Memory B cell (primary cell): Measurements from ENCODE around the gene ARID3B.

ENCODE experiments used
- ATAC-seq: fragments of 150-1000 bp; cut with Tn5 transposase; 2 replicates; pipeline ENCODE4 v1.10.0; 2021; ENCODE audit warnings: low read depth, mild to moderate bottlenecking, moderate library complexity
- DNase-seq, 2 donors: peaks; one replicate each; pipeline ENCODE4 v3.0.0; 2022; ENCODE audit warnings: low spot score in 2 of 2
- H3K27ac Mint-ChIP-seq: one replicate; pipeline ENCODE4 v1.8.0; 2022; ENCODE audit warnings: mild to moderate bottlenecking, moderate library complexity, mixed read lengths
- H3K27me3 Mint-ChIP-seq: one replicate; pipeline ENCODE4 v1.8.0; 2022; ENCODE audit warnings: mixed read lengths
- H3K36me3 Mint-ChIP-seq: one replicate; pipeline ENCODE4 v1.8.0; 2022; ENCODE audit warnings: mild to moderate bottlenecking, mixed read lengths
- H3K4me1 Mint-ChIP-seq: one replicate; pipeline ENCODE4 v1.8.0; 2022; ENCODE audit warnings: mixed read lengths
- H3K4me3 Mint-ChIP-seq: one replicate; pipeline ENCODE4 v1.8.0; 2022; ENCODE audit warnings: mild to moderate bottlenecking, moderate library complexity, mixed read lengths
- H3K9me3 Mint-ChIP-seq: one replicate; pipeline ENCODE4 v1.8.0; 2022; ENCODE audit warnings: mixed read lengths

The ARID3B gene

DNA sequence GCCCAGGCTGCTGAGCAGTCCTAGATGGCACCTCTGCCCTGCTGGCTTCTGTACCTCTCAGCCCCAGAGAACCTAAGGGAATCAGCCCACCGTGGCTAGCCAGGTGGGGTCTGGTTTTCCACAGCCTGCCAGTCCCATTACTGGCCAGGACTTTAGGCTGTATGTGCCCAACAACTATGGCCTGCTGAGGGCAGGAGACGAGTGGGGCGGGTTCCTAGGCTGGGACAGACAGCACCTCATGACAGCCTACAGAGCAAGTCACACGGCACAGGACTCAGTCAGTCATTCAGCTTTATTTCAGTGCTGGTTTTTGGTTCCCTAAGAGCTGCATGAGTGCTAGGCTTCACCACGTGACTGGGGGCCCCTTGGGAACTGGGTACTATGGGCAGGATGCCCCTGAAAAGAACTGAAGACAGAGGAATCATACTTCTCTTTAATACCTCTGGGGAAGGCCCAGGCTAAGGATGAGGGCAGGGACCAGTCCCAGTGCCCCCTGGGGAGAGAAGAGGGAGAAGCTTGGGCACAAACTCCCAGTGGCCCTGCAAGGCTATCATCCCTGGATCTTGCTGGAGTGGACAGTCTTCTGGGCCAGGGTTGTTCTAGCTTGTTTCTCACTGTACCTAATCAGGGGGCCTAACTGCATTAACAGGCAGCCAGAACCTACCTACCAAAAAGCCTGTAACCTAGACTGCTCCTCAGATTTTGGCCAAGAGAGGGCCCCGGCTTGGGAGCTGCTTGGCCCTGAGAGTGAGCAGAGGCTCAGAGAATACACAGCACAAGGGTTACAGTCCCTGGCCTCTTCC is 89.5 kb downstream of the ARID3B start:
- Mint-ChIP-seq H3K36me3 (peaks cover 29% of the 10 kb centered on the region), H3K27me3 (no peaks in the 10 kb centered on the region), H3K9me3 (no peaks in the 10 kb centered on the region), H3K27ac (peak overlapping the region; percentile 28), H3K4me3 (peak overlapping the region; percentile 4), H3K4me1 (peaks cover 46% of the 10 kb centered on the region)
- ATAC-seq (peak; percentile 72), DNase-seq (peak; percentile 59 to 66)

DNA sequence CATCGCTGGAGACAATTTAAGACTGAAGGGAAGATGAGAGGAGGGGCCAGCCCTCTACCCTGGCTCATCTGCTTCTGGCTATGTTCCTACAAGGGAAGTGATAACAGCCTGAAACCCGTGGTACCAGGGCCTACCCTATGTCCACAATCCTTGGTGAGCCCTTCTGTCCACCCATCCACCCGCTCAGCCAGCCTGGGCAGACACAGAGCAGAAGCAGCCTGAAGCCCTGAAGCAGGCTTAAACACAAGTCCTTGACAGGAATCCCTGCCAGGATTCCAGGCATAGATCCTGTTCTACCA is 90.0 kb downstream of the ARID3B start:
- no peaks in the 10 kb centered on the region for H3K27me3 Mint-ChIP-seq
- ATAC-seq: no peak
- peak overlapping the region; percentile 28 for H3K27ac Mint-ChIP-seq
- H3K4me3 Mint-ChIP-seq: no peak overlapping the region
- peaks cover 29% of the 10 kb centered on the region for H3K36me3 Mint-ChIP-seq
- H3K9me3 Mint-ChIP-seq: no peaks in the 10 kb centered on the region
- no peak for DNase-seq
- peaks cover 42% of the 10 kb centered on the region for H3K4me1 Mint-ChIP-seq

DNA sequence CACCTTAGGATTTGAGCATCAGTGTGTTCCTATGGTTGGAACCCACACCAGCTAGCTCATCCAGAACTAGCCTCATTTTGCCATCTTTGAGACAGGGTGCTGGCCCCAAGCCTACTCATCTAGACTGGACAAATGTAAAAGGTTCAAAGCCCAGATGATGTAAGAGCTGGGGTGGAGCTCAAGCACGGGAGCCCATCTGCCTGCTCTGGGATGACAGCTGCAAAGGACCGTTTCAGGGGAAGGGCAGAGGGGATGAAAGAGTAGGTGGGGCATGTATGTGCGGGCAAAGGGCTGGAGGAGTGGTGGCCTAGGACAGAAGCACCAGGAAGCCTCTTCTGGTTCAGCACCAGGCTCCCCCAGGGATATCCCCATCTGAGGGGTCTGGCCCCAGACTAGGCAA is 90.4 kb downstream of the ARID3B start:
- H3K27me3 Mint-ChIP-seq: no peaks in the 10 kb centered on the region
- peaks cover 40% of the 10 kb centered on the region for H3K4me1 Mint-ChIP-seq
- H3K36me3 Mint-ChIP-seq: peaks cover 33% of the 10 kb centered on the region
- no peak for ATAC-seq
- DNase-seq: no peak
- no peaks in the 10 kb centered on the region for H3K9me3 Mint-ChIP-seq
- H3K27ac Mint-ChIP-seq: peak overlapping the region; percentile 28
- H3K4me3 Mint-ChIP-seq: no peak overlapping the region

DNA sequence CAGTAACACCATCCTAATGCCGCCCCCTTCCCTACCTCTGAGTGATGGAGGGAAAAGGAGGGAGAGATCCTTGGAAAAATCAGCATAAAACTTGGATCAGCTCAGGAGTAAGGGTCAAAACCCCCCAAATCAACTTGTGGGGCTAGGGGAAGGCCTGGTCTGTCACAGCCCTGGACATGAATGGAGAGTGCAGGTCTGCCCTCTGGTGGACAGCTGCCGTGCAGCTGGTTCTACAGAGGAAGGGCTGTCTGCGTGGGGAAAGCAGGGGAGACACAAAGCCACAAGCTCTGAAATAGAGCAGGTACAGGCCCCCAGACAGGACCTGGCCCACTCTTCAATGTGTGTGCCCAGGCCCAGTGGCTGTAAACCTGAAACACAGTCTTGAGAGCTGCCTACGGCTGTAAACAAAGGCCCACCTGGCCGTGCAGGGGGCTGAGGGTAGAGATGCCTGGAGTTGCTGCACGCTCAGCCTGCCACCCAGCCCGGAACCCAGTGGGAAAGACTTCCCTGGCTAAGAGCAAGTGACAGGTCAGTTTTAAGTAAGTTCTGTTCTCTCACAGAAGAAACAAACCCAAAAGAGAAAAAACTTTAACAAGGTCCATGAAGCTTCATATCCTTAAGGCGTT is 91.0 kb downstream of the ARID3B start:
- Mint-ChIP-seq H3K9me3 (no peaks in the 10 kb centered on the region), H3K27me3 (no peaks in the 10 kb centered on the region), H3K4me3 (no peak overlapping the region), H3K36me3 (peaks cover 34% of the 10 kb centered on the region), H3K27ac (no peak overlapping the region), H3K4me1 (peaks cover 35% of the 10 kb centered on the region)
- ATAC-seq: peak; percentile 23
- DNase-seq: peak; percentile 49 to 66

- H3K9me3 Mint-ChIP-seq: no peaks in the 10 kb centered on the region
- ATAC-seq (no peak), DNase-seq (no peak)
- H3K4me1 Mint-ChIP-seq: peaks cover 30% of the 10 kb centered on the region
- no peak overlapping the region for H3K4me3 Mint-ChIP-seq
- peaks cover 30% of the 10 kb centered on the region for H3K36me3 Mint-ChIP-seq
- no peaks in the 10 kb centered on the region for H3K27me3 Mint-ChIP-seq
- no peak overlapping the region for H3K27ac Mint-ChIP-seq
These were observed 91.6 kb downstream of the ARID3B start for GRCh38 chr15:74632601-74633000.

DNA sequence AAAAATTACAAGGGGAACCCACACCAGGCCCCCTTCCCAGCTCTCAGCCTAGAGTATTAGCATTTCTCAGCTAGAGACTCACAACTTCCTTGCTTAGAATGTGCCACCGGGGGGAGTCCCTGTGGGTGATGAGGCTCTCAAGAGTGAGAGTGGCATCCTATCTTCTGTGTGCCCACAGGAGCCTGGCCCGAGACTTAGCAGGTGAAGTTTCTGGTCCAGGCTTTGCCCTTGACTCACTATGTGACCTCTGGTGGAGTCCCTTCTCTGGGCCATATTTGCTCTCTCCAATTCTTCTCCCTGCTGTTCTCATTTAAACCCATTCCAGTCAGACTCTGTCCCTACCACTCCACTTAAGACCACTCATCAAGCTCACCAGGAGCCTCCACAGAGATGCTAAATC is 92.8 kb downstream of the ARID3B start:
- ATAC-seq (no peak), DNase-seq (no peak)
- peaks cover 34% of the 10 kb centered on the region for H3K36me3 Mint-ChIP-seq
- H3K27ac Mint-ChIP-seq: no peak overlapping the region
- H3K9me3 Mint-ChIP-seq: no peaks in the 10 kb centered on the region
- H3K4me1 Mint-ChIP-seq: peaks cover 24% of the 10 kb centered on the region
- no peak overlapping the region for H3K4me3 Mint-ChIP-seq
- H3K27me3 Mint-ChIP-seq: no peaks in the 10 kb centered on the region

GRCh38 chr15:74635228-74635627 is 94.2 kb downstream of the ARID3B start:
- Mint-ChIP-seq H3K27me3 (no peaks in the 10 kb centered on the region), H3K9me3 (no peaks in the 10 kb centered on the region), H3K27ac (peak overlapping the region; percentile 22), H3K4me1 (peaks cover 20% of the 10 kb centered on the region), H3K4me3 (no peak overlapping the region), H3K36me3 (peaks cover 34% of the 10 kb centered on the region)
- ATAC-seq (peak; percentile 63), DNase-seq (peak; percentile 72 to 77)

DNA sequence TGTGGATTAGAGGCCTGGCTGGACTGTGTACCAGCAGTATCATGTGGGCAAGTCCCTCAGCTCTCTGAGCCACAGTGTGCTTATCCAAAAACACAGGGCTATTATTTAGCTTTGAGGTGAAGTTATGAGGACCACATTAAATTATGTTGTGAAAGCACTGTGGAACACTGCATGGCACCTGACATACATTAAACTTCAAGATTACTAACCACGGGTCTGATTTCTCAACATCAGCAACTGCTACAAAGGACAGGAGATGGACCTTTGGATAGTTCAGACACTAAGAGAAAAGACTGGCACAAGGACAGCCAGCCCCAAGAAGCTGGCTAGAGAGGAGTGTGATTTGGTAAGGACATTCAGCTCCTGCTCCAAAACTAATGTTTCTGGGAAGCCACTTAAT is 96.0 kb downstream of the ARID3B start:
- ATAC-seq (no peak), DNase-seq (no peak)
- no peak overlapping the region for H3K4me3 Mint-ChIP-seq
- H3K27ac Mint-ChIP-seq: no peak overlapping the region
- H3K36me3 Mint-ChIP-seq: peaks cover 33% of the 10 kb centered on the region
- no peaks in the 10 kb centered on the region for H3K27me3 Mint-ChIP-seq
- no peaks in the 10 kb centered on the region for H3K9me3 Mint-ChIP-seq
- peaks cover 9% of the 10 kb centered on the region for H3K4me1 Mint-ChIP-seq

GRCh38 chr15:74641151-74641550 is 100.1 kb downstream of the ARID3B start:
- Mint-ChIP-seq H3K36me3 (peaks cover 15% of the 10 kb centered on the region), H3K27ac (no peak overlapping the region), H3K27me3 (no peaks in the 10 kb centered on the region), H3K4me3 (no peak overlapping the region), H3K9me3 (no peaks in the 10 kb centered on the region), H3K4me1 (peaks cover 3% of the 10 kb centered on the region)
- DNase-seq (no peak), ATAC-seq (no peak)

DNA sequence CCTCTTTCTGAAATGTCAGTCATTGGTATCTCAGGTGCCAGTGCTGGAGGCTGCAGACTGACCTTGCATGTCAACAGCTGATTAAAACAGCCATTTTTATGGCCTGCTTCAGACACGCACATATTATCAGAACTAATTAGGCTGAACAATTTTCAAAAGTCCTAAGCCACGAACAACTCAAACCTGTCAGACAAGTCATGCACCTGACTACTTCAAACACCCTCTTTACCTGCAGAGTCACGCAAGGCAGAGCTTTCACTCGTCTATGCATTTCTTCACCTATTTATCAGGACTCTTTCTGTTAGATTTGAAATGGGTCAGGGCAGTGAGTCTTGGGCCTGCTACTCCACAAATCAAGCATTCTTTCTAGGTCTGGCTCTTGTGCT is 101.3 kb downstream of the ARID3B start:
- H3K36me3 Mint-ChIP-seq: peaks cover 13% of the 10 kb centered on the region
- DNase-seq (no peak), ATAC-seq (no peak)
- no peak overlapping the region for H3K4me3 Mint-ChIP-seq
- no peak overlapping the region for H3K27ac Mint-ChIP-seq
- no peaks in the 10 kb centered on the region for H3K27me3 Mint-ChIP-seq
- H3K9me3 Mint-ChIP-seq: no peaks in the 10 kb centered on the region
- peaks cover 3% of the 10 kb centered on the region for H3K4me1 Mint-ChIP-seq

DNA sequence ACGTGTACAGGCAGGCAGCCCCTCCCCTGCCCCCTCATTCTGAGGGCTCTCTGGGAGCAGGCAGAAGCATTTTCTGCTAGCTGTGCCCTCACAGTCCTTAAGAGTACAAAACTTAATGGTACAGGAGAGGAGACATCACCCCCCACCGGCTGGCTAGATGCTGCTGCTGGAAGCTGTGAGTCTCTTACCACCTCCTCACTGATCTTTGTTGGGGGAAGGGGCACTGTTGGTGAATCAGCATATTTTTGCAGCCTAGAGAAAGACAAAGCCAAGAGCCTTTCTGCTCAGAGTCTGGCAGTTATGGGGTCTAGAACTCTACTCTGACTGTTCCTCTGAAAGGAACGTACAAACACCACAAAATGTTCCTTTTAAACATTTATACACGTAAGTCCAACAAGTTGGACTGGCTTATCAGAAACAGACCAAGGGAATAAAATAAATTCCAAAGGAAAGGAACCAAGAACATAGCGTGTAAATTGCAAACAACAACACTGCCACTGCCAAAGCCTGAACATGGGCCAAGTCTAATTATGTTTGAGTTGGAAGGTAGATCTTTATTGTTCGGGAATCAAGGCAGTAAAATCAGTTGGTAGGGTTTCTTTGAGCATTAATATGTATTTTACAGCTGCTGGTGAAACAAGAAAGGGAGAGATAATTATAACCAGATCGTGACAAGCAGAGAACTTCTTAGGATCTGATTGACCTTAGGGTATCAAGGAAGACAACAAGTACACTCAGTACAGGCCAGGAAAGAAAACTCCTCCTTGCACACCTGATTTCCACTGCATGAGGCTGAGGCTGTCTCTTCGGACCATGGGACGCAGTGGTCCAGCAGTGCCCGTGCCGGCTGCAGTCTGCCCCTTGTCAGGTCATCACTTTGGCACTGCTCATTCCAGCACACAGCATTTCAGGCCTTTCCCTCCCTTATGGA is 102.0 kb downstream of the ARID3B start:
- DNase-seq (no peak), ATAC-seq (no peak)
- no peaks in the 10 kb centered on the region for H3K9me3 Mint-ChIP-seq
- H3K36me3 Mint-ChIP-seq: peaks cover 11% of the 10 kb centered on the region
- H3K27me3 Mint-ChIP-seq: no peaks in the 10 kb centered on the region
- H3K27ac Mint-ChIP-seq: no peak overlapping the region
- no peak overlapping the region for H3K4me3 Mint-ChIP-seq
- H3K4me1 Mint-ChIP-seq: peaks cover 3% of the 10 kb centered on the region

DNA sequence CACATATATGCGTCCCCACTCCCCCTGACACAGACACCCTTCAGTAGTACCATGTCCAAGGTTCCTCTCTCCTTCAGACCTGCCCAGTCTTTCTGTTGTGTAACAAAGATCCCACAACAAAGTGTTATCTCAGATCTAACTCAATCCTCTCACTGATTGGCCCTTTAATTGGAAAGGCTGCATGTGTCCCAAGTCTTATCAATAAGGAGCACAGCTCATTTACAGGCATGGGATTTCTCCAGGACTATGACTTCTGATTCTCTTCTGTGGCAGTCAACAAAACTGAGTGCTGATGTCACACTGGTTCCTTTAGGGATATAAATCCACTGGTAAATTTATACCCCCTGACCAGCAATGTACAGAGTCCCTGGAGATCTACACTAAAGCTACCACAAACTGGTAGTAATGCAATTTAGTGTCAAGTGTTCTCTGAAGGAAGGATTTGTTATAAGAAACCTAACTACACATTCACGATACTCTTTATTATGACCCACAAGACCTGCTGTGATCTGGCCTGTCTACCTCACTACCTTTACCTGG is 102.7 kb downstream of the ARID3B start:
- H3K27ac Mint-ChIP-seq: no peak overlapping the region
- no peak overlapping the region for H3K4me3 Mint-ChIP-seq
- H3K27me3 Mint-ChIP-seq: no peaks in the 10 kb centered on the region
- no peak for ATAC-seq
- no peak for DNase-seq
- H3K4me1 Mint-ChIP-seq: peaks cover 5% of the 10 kb centered on the region
- no peaks in the 10 kb centered on the region for H3K9me3 Mint-ChIP-seq
- peaks cover 9% of the 10 kb centered on the region for H3K36me3 Mint-ChIP-seq

DNA sequence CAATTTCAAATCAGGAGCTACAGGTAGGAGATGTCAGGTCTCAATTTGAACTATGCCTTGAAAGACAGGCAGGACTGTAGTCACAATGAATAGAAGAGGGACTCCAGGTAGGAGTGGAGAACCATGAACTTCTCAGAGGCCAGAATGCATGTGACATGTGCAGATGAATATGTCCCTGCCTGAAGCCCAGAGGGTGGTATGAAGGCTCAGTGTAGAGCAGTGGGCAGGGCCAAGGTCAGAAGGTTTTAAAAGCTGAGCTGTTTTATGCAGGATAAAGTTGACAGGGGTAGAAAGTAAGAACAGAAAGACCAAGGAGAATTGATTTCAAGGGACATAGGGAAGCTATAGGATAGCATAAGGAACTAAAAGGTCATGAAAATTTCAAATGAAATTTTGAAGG is 105.5 kb downstream of the ARID3B start:
- ATAC-seq (no peak), DNase-seq (no peak)
- H3K4me1 Mint-ChIP-seq: peaks cover 11% of the 10 kb centered on the region
- H3K27me3 Mint-ChIP-seq: no peaks in the 10 kb centered on the region
- H3K36me3 Mint-ChIP-seq: peaks cover 7% of the 10 kb centered on the region
- H3K9me3 Mint-ChIP-seq: no peaks in the 10 kb centered on the region
- no peak overlapping the region for H3K4me3 Mint-ChIP-seq
- no peak overlapping the region for H3K27ac Mint-ChIP-seq
